Transverse colon (tissue), 4 donors: ENCODE data around the gene WDFY3. TPM values are rescaled to one million over a fixed set of nuclear protein-coding genes. Genes with fewer than 3 reads are reported as not detected.

ENCODE experiments used
- DNase-seq: peaks from one replicate; pipeline ENCODE4 v3.0.0-alpha.2; 2019
- H3K27ac ChIP-seq, 4 donors: fragments of 200-600 bp; sonication (generic); 2 replicates each; pipeline ENCODE4 v1.5.1; 2016 to 2018; ENCODE audit warnings: inconsistent platforms in 4 of 4
- H3K27me3 ChIP-seq: fragments of 200-600 bp; sonication (generic); 2 replicates; pipeline ENCODE4 v1.5.1; 2017; ENCODE audit warnings: inconsistent platforms
- H3K36me3 ChIP-seq, 4 donors: fragments of 200-600 bp; sonication (generic); 2 replicates each; pipeline ENCODE4 v1.5.1; 2017 to 2019; ENCODE audit warnings: inconsistent platforms in 4 of 4
- H3K4me1 ChIP-seq, 4 donors: fragments of 200-600 bp; sonication (generic); 2 replicates each; pipeline ENCODE4 v1.5.1; 2017 to 2020; ENCODE audit warnings: inconsistent platforms in 4 of 4
- H3K4me3 ChIP-seq, 4 donors: fragments of 200-600 bp; sonication (generic); 1 replicate in 1 of 4; 2 replicates in 3 of 4; pipeline versions ENCODE4 v1.5.1 to v1.6.1; 2017 to 2019; ENCODE audit warnings: inconsistent platforms in 4 of 4
- H3K9me3 ChIP-seq, 2 donors: fragments of 200-600 bp; sonication (generic); 2 replicates each; pipeline ENCODE4 v1.5.1; 2017 to 2019; ENCODE audit warnings: inconsistent platforms in 2 of 2
- CTCF ChIP-seq, 5 experiments: fragments of 200-600 bp in 3 of 5; fragments of 450-650 bp in 2 of 5; sonication (generic) in 3 of 5; IDR thresholded peaks; 1 replicate in 2 of 5; 2 replicates in 3 of 5; pipeline ENCODE4 v1.5.1; 2016 to 2017; ENCODE audit warnings: antibody characterized with exemption in 5 of 5, inconsistent platforms in 3 of 5, mild to moderate bottlenecking in 2 of 5, moderate library complexity in 1 of 5
- EP300 ChIP-seq: sonication (generic); formaldehyde crosslinking; IDR thresholded peaks from one replicate; pipeline ENCODE4 v1.6.1; 2017; ENCODE audit warnings: antibody characterized with exemption, low read depth
- POLR2A ChIP-seq: fragments of 450-650 bp; IDR thresholded peaks from one replicate; pipeline ENCODE4 v1.6.1; 2016; ENCODE audit warnings: antibody characterized with exemption, mild to moderate bottlenecking, moderate library complexity
- POLR2AphosphoS5 ChIP-seq, 3 donors: sonication (generic); formaldehyde crosslinking; IDR thresholded peaks; one replicate each; pipeline ENCODE4 v1.6.1; 2016; ENCODE audit warnings: antibody characterized with exemption in 3 of 3
- WGBS, 2 donors: methylation state at CpG; one replicate each; pipeline ENCODE4 v1.1.5; 2018; ENCODE audit warnings: low coverage in 1 of 2; 5-methylcytosine and 5-hydroxymethylcytosine counted together
- in situ Hi-C, 4 donors: fragments of 200-750 bp; cut with MboI; loops; one replicate each; pipeline versions ENCODE4 v1.15.0 to v1.15.1; 2017; ENCODE audit warnings: low sequenced_read_pairs in 3 of 4, low pct_ligation_motif_present in 1 of 4, low pct_unique_long_range_greater_than_20kb in 1 of 4
- intact Hi-C: fragments of 100-400 bp; cut with DNase I; formaldehyde crosslinking; loops from one replicate; pipeline ENCODE4 v1.15.1; 2023; ENCODE audit warnings: low total_unique reads
- total RNA-seq, 4 donors: library from RNA; depleted of rRNA; stranded (reverse); fragments of >200 nt; gene quantifications; one replicate each; pipeline ENCODE4 v1.1.0, GENCODE V29; 2016

Gene WDFY3
- total RNA-seq, 4 donors from 2014 or later: 58.8 to 449 (median 69.2) TPM

DNA sequence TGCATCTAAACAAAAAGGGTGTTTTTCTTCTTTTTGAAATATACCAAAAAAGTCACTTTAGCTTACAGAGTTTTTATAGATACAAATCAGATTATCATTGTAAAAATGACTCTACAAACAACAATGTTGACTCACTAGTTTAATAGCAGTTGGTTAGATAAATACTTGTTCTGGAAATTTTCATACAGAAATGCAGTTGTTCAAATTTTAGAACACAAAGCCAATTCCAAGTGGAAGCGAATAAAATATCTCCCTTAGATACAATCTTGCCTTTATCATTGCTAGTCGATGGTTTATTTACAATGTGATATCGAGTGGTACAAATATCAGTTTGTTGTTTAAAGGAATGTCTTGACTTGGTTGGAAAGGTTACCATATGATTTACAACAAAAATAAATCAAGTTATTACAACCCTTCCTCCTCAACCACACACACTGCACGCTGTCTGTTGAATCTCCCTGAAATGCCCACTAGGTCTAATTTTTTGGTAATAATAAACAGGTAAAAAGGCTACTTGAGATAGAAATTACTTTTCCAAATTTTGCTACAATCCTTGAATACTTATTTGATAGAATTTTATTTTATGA is 268.8 kb downstream of the WDFY3 start:
- in situ Hi-C loops (no loop called here), intact Hi-C loops (no loop called here)
- Histone ChIP-seq H3K27ac (no peak overlapping the region), H3K9me3 (no peaks in the 10 kb centered on the region), H3K27me3 (no peaks in the 10 kb centered on the region), H3K4me3 (no peak overlapping the region), H3K36me3 (peaks cover 0 to 45% (median 15%) of the 10 kb centered on the region in 4 donors), H3K4me1 (no peaks in the 10 kb centered on the region)
- no peak for DNase-seq
- no peak for TF ChIP-seq POLR2AphosphoS5 (IDR thresholded peaks at IDR 0.05)
- TF ChIP-seq CTCF (IDR thresholded peaks at IDR 0.05): no peak
- TF ChIP-seq POLR2A: no peak
- TF ChIP-seq EP300: no peak
- WGBS, 2 donors: 80 to 83% methylated on average over 4 of the region's 4 CpGs

DNA sequence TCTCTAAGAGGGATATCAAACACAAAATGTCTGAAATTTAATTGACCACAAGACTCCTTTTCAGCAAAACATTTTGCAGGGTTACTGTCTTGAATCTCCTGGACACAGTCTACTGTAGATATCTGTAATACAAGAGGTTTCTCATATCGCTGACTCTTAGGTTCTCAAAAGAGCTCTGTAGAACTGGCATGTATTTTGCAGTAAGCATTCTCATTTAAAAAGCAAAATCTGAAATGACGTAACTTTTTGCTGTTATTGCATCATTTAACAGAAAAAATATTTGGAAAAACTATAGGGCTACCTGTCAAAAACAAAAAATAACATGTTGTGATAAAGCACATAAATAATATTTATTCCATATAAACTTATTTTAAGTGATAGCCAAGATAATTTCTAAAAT is 269.3 kb downstream of the WDFY3 start:
- H3K36me3 ChIP-seq: peaks cover 0 to 44% (median 18%) of the 10 kb centered on the region in 4 donors
- no peaks in the 10 kb centered on the region for H3K27me3 ChIP-seq
- no peak for DNase-seq
- TF ChIP-seq EP300 (no peak), CTCF (IDR thresholded peaks at IDR 0.05) (no peak), POLR2AphosphoS5 (IDR thresholded peaks at IDR 0.05) (no peak), POLR2A (no peak)
- no peaks in the 10 kb centered on the region for H3K9me3 ChIP-seq
- no peak overlapping the region for H3K27ac ChIP-seq
- intact Hi-C loops (no loop called here), in situ Hi-C loops (no loop called here)
- 96 to 97% methylated on average over 2 of the region's 2 CpGs for WGBS, 2 donors
- no peaks in the 10 kb centered on the region for H3K4me1 ChIP-seq
- no peak overlapping the region for H3K4me3 ChIP-seq

GRCh38 chr4:84691800-84692199 is 274.7 kb downstream of the WDFY3 start:
- WGBS, 2 donors: 87 to 100% methylated on average over 1 of the region's 1 CpG
- Histone ChIP-seq H3K27ac (no peak overlapping the region), H3K4me3 (no peak overlapping the region), H3K27me3 (no peaks in the 10 kb centered on the region), H3K4me1 (no peaks in the 10 kb centered on the region), H3K36me3 (peaks cover 0 to 52% (median 18%) of the 10 kb centered on the region in 4 donors), H3K9me3 (no peaks in the 10 kb centered on the region)
- TF ChIP-seq POLR2AphosphoS5 (IDR thresholded peaks at IDR 0.05) (no peak), EP300 (no peak)
- in situ Hi-C loops (no loop called here), intact Hi-C loops (no loop called here)
- DNase-seq: no peak

- H3K27ac ChIP-seq: no peak overlapping the region
- peaks cover 0 to 52% (median 18%) of the 10 kb centered on the region in 4 donors for H3K36me3 ChIP-seq
- no peak for TF ChIP-seq EP300
- no peak for TF ChIP-seq POLR2AphosphoS5 (IDR thresholded peaks at IDR 0.05)
- TF ChIP-seq POLR2A: no peak
- no peak for TF ChIP-seq CTCF (IDR thresholded peaks at IDR 0.05)
- no peak for DNase-seq
- no peaks in the 10 kb centered on the region for H3K27me3 ChIP-seq
- intact Hi-C loops (no loop called here), in situ Hi-C loops (no loop called here)
- no peak overlapping the region for H3K4me3 ChIP-seq
- H3K9me3 ChIP-seq: no peaks in the 10 kb centered on the region
- H3K4me1 ChIP-seq: no peaks in the 10 kb centered on the region
- 60 to 75% methylated on average over 1 of the region's 1 CpG for WGBS, 2 donors
Measured at GRCh38 chr4:84691170-84691691, 275.3 kb downstream of the WDFY3 start.
